ENCODE data around the gene SMCO4. TPM values are rescaled to one million over a fixed set of nuclear protein-coding genes. Genes with fewer than 3 reads are reported as not detected.

The SMCO4 gene
- total and polyA plus RNA-seq, 2 experiments from 2014 or later = 42.2 to 49.0 TPM

DNA sequence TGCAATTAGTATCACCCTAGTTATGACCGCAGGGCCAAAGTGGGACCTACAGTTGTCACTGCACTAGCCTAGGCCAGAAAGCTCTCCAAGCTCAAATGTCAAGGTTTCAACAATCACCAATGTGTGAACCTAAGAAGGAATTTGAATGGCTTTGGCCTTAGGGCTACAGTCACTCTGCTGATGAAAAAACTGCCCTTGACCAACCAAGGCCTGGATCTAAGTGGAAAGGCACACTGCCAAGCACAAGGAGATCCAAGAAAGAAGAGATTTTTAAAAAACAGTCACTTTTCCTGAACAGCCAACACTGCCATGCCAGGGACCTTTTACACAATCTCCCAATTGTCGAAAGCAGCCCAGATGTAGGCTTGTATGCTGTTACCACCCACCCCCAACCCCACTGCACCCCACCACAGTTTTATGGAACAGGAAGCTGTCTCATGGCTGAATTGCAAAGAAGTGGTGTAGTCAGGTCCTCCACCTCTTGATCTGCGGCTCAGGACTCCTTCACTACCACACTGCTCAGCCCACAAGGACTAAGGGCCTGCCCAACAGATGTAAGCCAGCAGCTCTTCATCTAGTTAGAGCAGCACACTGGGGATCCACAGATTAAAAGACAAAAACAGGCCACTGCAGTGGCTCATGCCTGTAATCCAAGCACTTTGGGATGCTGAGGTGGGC lies 32.9 kb downstream of the SMCO4 start (continued):
- TF ChIP-seq, protein P1, sequence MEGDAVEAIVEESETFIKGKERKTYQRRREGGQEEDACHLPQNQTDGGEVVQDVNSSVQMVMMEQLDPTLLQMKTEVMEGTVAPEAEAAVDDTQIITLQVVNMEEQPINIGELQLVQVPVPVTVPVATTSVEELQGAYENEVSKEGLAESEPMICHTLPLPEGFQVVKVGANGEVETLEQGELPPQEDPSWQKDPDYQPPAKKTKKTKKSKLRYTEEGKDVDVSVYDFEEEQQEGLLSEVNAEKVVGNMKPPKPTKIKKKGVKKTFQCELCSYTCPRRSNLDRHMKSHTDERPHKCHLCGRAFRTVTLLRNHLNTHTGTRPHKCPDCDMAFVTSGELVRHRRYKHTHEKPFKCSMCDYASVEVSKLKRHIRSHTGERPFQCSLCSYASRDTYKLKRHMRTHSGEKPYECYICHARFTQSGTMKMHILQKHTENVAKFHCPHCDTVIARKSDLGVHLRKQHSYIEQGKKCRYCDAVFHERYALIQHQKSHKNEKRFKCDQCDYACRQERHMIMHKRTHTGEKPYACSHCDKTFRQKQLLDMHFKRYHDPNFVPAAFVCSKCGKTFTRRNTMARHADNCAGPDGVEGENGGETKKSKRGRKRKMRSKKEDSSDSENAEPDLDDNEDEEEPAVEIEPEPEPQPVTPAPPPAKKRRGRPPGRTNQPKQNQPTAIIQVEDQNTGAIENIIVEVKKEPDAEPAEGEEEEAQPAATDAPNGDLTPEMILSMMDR (conservative IDR thresholded peaks at IDR 0.05; ENCODE audit: low read depth in 2 of 2) = no peak
- TF ChIP-seq EZH2phosphoT487 (IDR thresholded peaks at IDR 0.05; ENCODE audit: unreplicated experiment) = no peak
- TF ChIP-seq, protein P2, sequence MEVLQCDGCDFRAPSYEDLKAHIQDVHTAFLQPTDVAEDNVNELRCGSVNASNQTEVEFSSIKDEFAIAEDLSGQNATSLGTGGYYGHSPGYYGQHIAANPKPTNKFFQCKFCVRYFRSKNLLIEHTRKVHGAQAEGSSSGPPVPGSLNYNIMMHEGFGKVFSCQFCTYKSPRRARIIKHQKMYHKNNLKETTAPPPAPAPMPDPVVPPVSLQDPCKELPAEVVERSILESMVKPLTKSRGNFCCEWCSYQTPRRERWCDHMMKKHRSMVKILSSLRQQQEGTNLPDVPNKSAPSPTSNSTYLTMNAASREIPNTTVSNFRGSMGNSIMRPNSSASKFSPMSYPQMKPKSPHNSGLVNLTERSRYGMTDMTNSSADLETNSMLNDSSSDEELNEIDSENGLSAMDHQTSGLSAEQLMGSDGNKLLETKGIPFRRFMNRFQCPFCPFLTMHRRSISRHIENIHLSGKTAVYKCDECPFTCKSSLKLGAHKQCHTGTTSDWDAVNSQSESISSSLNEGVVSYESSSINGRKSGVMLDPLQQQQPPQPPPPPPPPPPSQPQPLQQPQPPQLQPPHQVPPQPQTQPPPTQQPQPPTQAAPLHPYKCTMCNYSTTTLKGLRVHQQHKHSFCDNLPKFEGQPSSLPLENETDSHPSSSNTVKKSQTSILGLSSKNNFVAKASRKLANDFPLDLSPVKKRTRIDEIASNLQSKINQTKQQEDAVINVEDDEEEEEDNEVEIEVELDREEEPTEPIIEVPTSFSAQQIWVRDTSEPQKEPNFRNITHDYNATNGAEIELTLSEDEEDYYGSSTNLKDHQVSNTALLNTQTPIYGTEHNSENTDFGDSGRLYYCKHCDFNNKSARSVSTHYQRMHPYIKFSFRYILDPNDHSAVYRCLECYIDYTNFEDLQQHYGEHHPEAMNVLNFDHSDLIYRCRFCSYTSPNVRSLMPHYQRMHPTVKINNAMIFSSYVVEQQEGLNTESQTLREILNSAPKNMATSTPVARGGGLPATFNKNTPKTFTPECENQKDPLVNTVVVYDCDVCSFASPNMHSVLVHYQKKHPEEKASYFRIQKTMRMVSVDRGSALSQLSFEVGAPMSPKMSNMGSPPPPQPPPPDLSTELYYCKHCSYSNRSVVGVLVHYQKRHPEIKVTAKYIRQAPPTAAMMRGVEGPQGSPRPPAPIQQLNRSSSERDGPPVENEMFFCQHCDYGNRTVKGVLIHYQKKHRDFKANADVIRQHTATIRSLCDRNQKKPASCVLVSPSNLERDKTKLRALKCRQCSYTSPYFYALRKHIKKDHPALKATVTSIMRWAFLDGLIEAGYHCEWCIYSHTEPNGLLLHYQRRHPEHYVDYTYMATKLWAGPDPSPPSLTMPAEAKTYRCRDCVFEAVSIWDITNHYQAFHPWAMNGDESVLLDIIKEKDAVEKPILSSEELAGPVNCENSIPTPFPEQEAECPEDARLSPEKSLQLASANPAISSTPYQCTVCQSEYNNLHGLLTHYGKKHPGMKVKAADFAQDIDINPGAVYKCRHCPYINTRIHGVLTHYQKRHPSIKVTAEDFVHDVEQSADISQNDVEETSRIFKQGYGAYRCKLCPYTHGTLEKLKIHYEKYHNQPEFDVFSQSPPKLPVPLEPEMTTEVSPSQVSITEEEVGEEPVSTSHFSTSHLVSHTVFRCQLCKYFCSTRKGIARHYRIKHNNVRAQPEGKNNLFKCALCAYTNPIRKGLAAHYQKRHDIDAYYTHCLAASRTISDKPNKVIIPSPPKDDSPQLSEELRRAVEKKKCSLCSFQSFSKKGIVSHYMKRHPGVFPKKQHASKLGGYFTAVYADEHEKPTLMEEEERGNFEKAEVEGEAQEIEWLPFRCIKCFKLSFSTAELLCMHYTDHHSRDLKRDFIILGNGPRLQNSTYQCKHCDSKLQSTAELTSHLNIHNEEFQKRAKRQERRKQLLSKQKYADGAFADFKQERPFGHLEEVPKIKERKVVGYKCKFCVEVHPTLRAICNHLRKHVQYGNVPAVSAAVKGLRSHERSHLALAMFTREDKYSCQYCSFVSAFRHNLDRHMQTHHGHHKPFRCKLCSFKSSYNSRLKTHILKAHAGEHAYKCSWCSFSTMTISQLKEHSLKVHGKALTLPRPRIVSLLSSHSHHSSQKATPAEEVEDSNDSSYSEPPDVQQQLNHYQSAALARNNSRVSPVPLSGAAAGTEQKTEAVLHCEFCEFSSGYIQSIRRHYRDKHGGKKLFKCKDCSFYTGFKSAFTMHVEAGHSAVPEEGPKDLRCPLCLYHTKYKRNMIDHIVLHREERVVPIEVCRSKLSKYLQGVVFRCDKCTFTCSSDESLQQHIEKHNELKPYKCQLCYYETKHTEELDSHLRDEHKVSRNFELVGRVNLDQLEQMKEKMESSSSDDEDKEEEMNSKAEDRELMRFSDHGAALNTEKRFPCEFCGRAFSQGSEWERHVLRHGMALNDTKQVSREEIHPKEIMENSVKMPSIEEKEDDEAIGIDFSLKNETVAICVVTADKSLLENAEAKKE (CRISPR knock-in tag; IDR thresholded peaks at IDR 0.05) = no peak
- TF ChIP-seq POLR2AphosphoS5 (IDR thresholded peaks at IDR 0.05; ENCODE audit: low read depth) = no peak

DNA sequence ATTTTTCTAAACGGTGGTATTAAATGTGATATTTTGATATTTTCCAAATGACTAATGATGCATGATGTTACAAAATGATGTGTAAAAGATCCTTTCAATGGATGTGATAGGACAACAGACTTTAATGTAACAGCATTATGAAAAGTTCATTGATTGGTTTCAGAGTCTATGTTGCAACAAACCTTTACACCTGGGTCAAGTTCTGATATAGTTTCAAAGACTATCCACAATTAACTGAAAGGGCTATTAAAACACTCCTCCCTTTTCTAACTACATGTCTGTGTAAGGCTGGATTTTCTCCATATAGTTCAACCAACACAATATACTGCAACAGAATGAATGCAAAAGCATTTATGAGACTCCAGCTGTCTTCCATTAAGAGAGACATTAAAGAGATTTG lies 35.7 kb downstream of the SMCO4 start:
- peaks cover 38% of the 10 kb centered on the region for H3K36me3 Mint-ChIP-seq (ENCODE audit: low read depth)
- H3K4me3 ChIP-seq = no peak overlapping the region
- peaks cover 3% of the 10 kb centered on the region for H3K27me3 Mint-ChIP-seq (ENCODE audit: insufficient read depth, low read depth, poor library complexity)
- H3K27ac ChIP-seq (ENCODE audit: low read depth) = no peak overlapping the region
- ATAC-seq = no peak
- no peak overlapping the region for H3K4me2 ChIP-seq
- no peak overlapping the region for H3K27ac Mint-ChIP-seq
- H2AFZ ChIP-seq = no peak overlapping the region
- 0 out of 2 replicates have a peak, but pooled peaks cover 4% of the 10 kb centered on the region for H4K20me1 ChIP-seq (replicated peaks; ENCODE audit: insufficient read depth)
- H3K36me3 ChIP-seq (ENCODE audit: insufficient read depth) = no peaks in the 10 kb centered on the region; the same call in 1 of the 2 replicates
- H3F3A ChIP-seq (replicated peaks; ENCODE audit: low read depth) = no peaks in the 10 kb centered on the region
- no peak overlapping the region for H3K4me3 Mint-ChIP-seq
- H3K27me3 ChIP-seq (ENCODE audit: insufficient read depth) = no peaks in the 10 kb centered on the region
- H3K4me1 Mint-ChIP-seq = no peaks in the 10 kb centered on the region
- DNase-seq (ENCODE audit: low spot score) = no peak
- peaks cover 8% of the 10 kb centered on the region; the same call in 2 of the 3 replicates for H3K9me3 Mint-ChIP-seq
- H3K9me2 ChIP-seq (ENCODE audit: insufficient read depth) = no peaks in the 10 kb centered on the region
- peaks cover 23% of the 10 kb centered on the region for H3K79me2 ChIP-seq (replicated peaks; ENCODE audit: insufficient read depth)
- H3K4me1 ChIP-seq (ENCODE audit: insufficient read depth) = no peaks in the 10 kb centered on the region
- TF ChIP-seq, protein P1 (conservative IDR thresholded peaks at IDR 0.05; ENCODE audit: low read depth in 2 of 2) = no peak

All from GM23338 (cell line).